Sigmoid colon (tissue), 4 donors: Measurements from ENCODE around the gene TULP3.

ENCODE experiments used
- CTCF ChIP-seq, 4 experiments: fragments of 450-650 bp in 3 of 4; fragments of 200-600 bp in 1 of 4; IDR thresholded peaks; one replicate each; pipeline ENCODE4 v1.5.1; 2016 to 2019; ENCODE audit warnings: antibody characterized with exemption in 4 of 4, mild to moderate bottlenecking in 3 of 4, moderate library complexity in 2 of 4
- POLR2AphosphoS5 ChIP-seq, 4 donors: sonication (generic); formaldehyde crosslinking; IDR thresholded peaks; one replicate each; pipeline ENCODE4 v1.6.1; 2017; ENCODE audit warnings: antibody characterized with exemption in 4 of 4

- TF ChIP-seq POLR2AphosphoS5 (IDR thresholded peaks at IDR 0.05) (no peak), CTCF (IDR thresholded peaks at IDR 0.05) (no peak)
These were observed 47.7 kb upstream of the TULP3 start for GRCh38 chr12:2842948-2843347.
